Pancreas (tissue), 10 donors: ENCODE measurements around the gene ANKS1B. TPM values are rescaled to one million over a fixed set of nuclear protein-coding genes. Genes with fewer than 3 reads are reported as not detected.
"Not testable (repeated sequence)": the region's sequence is repeated elsewhere in the genome, so short reads cannot be mapped to it uniquely, and the experiment has no call there.

Experiments used
- ATAC-seq, 4 donors: fragments of 200-7000 bp; cut with Tn5 transposase; one replicate each; pipeline versions ENCODE4 v1.8.0 to v1.9.1; 2020; ENCODE audit warnings: mild to moderate bottlenecking in 4 of 4, moderate library complexity in 4 of 4
- DNase-seq, 6 donors: peaks; one replicate each; pipeline ENCODE4 v3.0.0-alpha.2; 2020
- FAIRE-seq: peaks from 2 replicates; lab custom pipeline; 2012; peaks lifted over from hg19 to GRCh38; lab: Jason Lieb, UNC
- H3K27ac ChIP-seq, 4 donors: fragments of 200-600 bp; sonication (generic); 1 replicate in 3 of 4; 2 replicates in 1 of 4; pipeline versions ENCODE4 v1.5.0 to v1.8.0; 2020
- H3K27me3 ChIP-seq, 4 donors: fragments of 200-600 bp; one replicate each; pipeline ENCODE4 v1.8.0; 2021
- H3K36me3 ChIP-seq, 3 donors: fragments of 200-600 bp; sonication (generic) in 1 of 3; one replicate each; pipeline versions ENCODE4 v1.5.0 to v1.8.0; 2020 to 2021
- H3K4me1 ChIP-seq, 3 donors: fragments of 200-600 bp; one replicate each; pipeline ENCODE4 v1.8.0; 2021
- H3K4me3 ChIP-seq, 4 donors: fragments of 200-600 bp; sonication (generic) in 2 of 4; one replicate each; pipeline versions ENCODE4 v1.5.0 to v1.8.0; 2020 to 2021
- H3K9me3 ChIP-seq, 4 donors: fragments of 200-600 bp; one replicate each; pipeline ENCODE4 v1.8.0; 2021
- WGBS, 2 donors: extraction: QIAGEN DNeasy Blood & Tissue Kit; methylation state at CpG; one replicate each; pipeline ENCODE4 v1.1.7; 2013; 5-methylcytosine and 5-hydroxymethylcytosine counted together
- intact Hi-C, 3 donors: fragments of 100-400 bp; cut with DNase I; formaldehyde crosslinking; loops; one replicate each; pipeline versions ENCODE4 v1.11.1 to v1.14.2; 2022
- polyA plus RNA-seq, 2 donors: library from polyadenylated mRNA; stranded (reverse); fragments of 200-250 nt; gene quantifications; one replicate each; pipeline ENCODE4 v1.2.3, GENCODE V29; 2013
- total RNA-seq, 6 donors: library from RNA; stranded (reverse); fragmentation: NEBNext Ultra II Directional in 4 of 6; extraction: Animal tissue kit (Norgen Biotek cat#: 25700) in 4 of 6; gene quantifications; one replicate each; pipeline versions ENCODE4 v1.2.1 to v1.2.4, GENCODE V29; 2021 to 2023
- TF ChIP-seq, protein P1 (sequence below), 4 donors: fragments of 200-600 bp; sonication (generic) in 3 of 4; IDR thresholded peaks; one replicate each; pipeline versions ENCODE4 v1.5.0 to v1.8.0; 2021; ENCODE audit warnings: antibody characterized with exemption in 4 of 4
- donor health status: healthy with polysubstance abuse.
- donor health status: DM: no; HTN: no; CAD: no; lungs with moderate emphysema.
- donor health status: DM: no; HTN: no; CAD: no.
- donor health status: control.
- donor health status: control.
- donor health status: Bipolar disorder and iron deficiency.
- donor health status: DM: yes; HTN: yes; CAD: no.
- donor health status: DM: no; HTN: no; CAD: no.
- donor health status: DM: no; HTN: no; CAD: no.
- donor health status: DM: yes; HTN: yes; CAD: no.

The ANKS1B gene
- total and polyA plus RNA-seq, 8 donors = 0.49 to 3.2 (median 1.9) TPM

GRCh38 chr12:98974767-98975381 is 1009.9 kb downstream of the ANKS1B start:
- no peaks in the 10 kb centered on the region for H3K36me3 ChIP-seq
- intact Hi-C loops = no loop called here
- H3K27ac ChIP-seq = no peak overlapping the region
- H3K4me1 ChIP-seq = peaks cover 4 to 12% (median 8%) of the 10 kb centered on the region in 3 donors
- no peak overlapping the region for H3K4me3 ChIP-seq
- FAIRE-seq (no peak), ATAC-seq (no peak), DNase-seq (no peak)
- H3K9me3 ChIP-seq = no peaks in the 10 kb centered on the region
- H3K27me3 ChIP-seq = no peaks in the 10 kb centered on the region
- TF ChIP-seq, protein P1, sequence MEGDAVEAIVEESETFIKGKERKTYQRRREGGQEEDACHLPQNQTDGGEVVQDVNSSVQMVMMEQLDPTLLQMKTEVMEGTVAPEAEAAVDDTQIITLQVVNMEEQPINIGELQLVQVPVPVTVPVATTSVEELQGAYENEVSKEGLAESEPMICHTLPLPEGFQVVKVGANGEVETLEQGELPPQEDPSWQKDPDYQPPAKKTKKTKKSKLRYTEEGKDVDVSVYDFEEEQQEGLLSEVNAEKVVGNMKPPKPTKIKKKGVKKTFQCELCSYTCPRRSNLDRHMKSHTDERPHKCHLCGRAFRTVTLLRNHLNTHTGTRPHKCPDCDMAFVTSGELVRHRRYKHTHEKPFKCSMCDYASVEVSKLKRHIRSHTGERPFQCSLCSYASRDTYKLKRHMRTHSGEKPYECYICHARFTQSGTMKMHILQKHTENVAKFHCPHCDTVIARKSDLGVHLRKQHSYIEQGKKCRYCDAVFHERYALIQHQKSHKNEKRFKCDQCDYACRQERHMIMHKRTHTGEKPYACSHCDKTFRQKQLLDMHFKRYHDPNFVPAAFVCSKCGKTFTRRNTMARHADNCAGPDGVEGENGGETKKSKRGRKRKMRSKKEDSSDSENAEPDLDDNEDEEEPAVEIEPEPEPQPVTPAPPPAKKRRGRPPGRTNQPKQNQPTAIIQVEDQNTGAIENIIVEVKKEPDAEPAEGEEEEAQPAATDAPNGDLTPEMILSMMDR (IDR thresholded peaks at IDR 0.05) = no peak

DNA sequence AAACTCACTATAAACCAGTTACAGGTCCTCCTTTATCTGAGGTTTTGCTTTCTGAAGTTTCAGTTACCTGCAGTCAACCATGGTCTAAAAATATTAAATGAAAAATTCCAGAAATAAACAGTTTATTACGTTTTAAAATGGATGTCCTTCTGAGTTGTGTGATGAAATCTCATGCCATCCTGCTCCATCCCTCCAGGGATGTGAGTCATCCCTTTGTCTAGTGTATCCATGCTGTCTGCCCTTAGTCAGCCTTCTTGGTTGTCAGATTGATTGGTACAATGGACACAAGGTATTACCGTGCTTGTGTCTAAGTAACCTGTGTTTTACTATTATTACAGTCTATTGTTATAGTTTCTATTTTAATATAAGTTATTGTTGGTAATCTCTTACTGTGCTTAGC is 1011.3 kb downstream of the ANKS1B start:
- WGBS, 2 donors = 81 to 90% methylated on average over 2 of the region's 2 CpGs
- FAIRE-seq = no peak
- TF ChIP-seq, protein P1 (IDR thresholded peaks at IDR 0.05) = no peak
- Histone ChIP-seq H3K27me3 (no peaks in the 10 kb centered on the region), H3K36me3 (no peaks in the 10 kb centered on the region), H3K4me1 (peaks cover 7 to 19% (median 17%) of the 10 kb centered on the region in 3 donors), H3K9me3 (no peaks in the 10 kb centered on the region), H3K4me3 (no peak overlapping the region), H3K27ac (no peak overlapping the region)
- no peak for ATAC-seq
- DNase-seq = no peak
- intact Hi-C loops = no loop called here

- H3K9me3 ChIP-seq = no peaks in the 10 kb centered on the region
- TF ChIP-seq, protein P1 (IDR thresholded peaks at IDR 0.05) = no peak
- H3K4me1 ChIP-seq = peaks cover 7 to 19% (median 17%) of the 10 kb centered on the region in 3 donors
- peak in 1 of 6 donors; percentile 12 for DNase-seq
- H3K27me3 ChIP-seq = no peaks in the 10 kb centered on the region
- peak overlapping the region in 3 of 4 donors; percentile 4 to 48 (median 25) for H3K27ac ChIP-seq
- H3K4me3 ChIP-seq = no peak overlapping the region
- H3K36me3 ChIP-seq = no peaks in the 10 kb centered on the region
- FAIRE-seq = no peak
- ATAC-seq = peak; percentile 57 to 81 (median 68)
- intact Hi-C loops = no loop called here
Observed at GRCh38 chr12:98970950-98971349, 1013.8 kb downstream of the ANKS1B start.

GRCh38 chr12:98970210-98970609 is 1014.5 kb downstream of the ANKS1B start:
- no peak for DNase-seq
- Histone ChIP-seq H3K4me3 (no peak overlapping the region), H3K27ac (peak overlapping the region in 3 of 4 donors; percentile 4 to 48 (median 25)), H3K36me3 (no peaks in the 10 kb centered on the region), H3K4me1 (peaks cover 7 to 19% (median 17%) of the 10 kb centered on the region in 3 donors), H3K9me3 (no peaks in the 10 kb centered on the region), H3K27me3 (no peaks in the 10 kb centered on the region)
- TF ChIP-seq, protein P1 (IDR thresholded peaks at IDR 0.05) = no peak
- no peak for FAIRE-seq
- ATAC-seq = peak; percentile 50 to 73 (median 59)
- intact Hi-C loops = no loop called here

DNA sequence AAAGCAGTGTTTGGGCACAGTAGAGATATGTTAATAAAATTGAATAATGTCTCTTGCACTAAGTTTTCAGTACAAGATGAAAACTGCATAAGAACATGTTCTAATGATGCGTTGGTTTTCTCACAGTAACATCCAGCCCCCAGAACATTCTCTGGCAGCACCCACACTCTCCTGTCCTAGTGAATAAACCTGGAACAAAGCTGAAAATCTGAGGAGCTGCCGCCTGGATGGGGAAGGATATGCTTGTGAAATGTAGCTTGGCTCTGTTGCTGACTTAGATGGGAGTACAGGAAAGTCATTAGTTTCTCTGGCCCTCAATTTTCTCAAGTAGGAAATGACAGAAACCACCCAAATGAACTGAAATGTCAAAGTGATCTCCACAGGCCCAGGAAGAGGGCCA is 1015.8 kb downstream of the ANKS1B start:
- DNase-seq (no peak), FAIRE-seq (no peak), ATAC-seq (no peak)
- Histone ChIP-seq H3K36me3 (no peaks in the 10 kb centered on the region), H3K27me3 (no peaks in the 10 kb centered on the region), H3K9me3 (no peaks in the 10 kb centered on the region), H3K4me3 (no peak overlapping the region), H3K27ac (peak overlapping the region in 1 of 4 donors; percentile 48), H3K4me1 (peaks cover 7 to 19% (median 17%) of the 10 kb centered on the region in 3 donors)
- WGBS, 2 donors = 92 to 93% methylated on average over 2 of the region's 2 CpGs
- intact Hi-C loops = no loop called here
- TF ChIP-seq, protein P1 (IDR thresholded peaks at IDR 0.05) = no peak

- H3K27me3 ChIP-seq, H3K27ac ChIP-seq, DNase-seq, H3K9me3 ChIP-seq, intact Hi-C loops, H3K36me3 ChIP-seq, FAIRE-seq, ATAC-seq, H3K4me1 ChIP-seq, H3K4me3 ChIP-seq: not testable (repeated sequence)
- WGBS, 2 donors = 91 to 98% methylated on average over 5 of the region's 5 CpGs
Observed at GRCh38 chr12:98957135-98957534, 1027.6 kb downstream of the ANKS1B start.
